IMR-90 (cell line): ENCODE results near the gene G3BP2. TPM values are rescaled to one million over a fixed set of nuclear protein-coding genes. Genes with fewer than 3 reads are reported as not detected.

ENCODE experiments used
- ATAC-seq: fragments of 200-7000 bp; cut with Tn5 transposase; 2 replicates; pipeline ENCODE4 v1.9.1; 2020; ENCODE audit warnings: low read depth, mild to moderate bottlenecking, moderate library complexity
- BruUV-seq: library from RNA; stranded (reverse); fragments of 400-500 nt; replicated peaks from 2 replicates; lab custom pipeline; 2021; lab: Mats Ljungman, UMichigan
- CTCF ChIA-PET: fragments of 300-600 bp; formaldehyde crosslinking; extraction: SDS; loops from one replicate; lab custom pipeline; 2021; ENCODE audit warnings: antibody characterized with exemption; lab: Yijun Ruan, JAX
- POLR2A ChIA-PET: fragments of 300-600 bp; sonication (Branson Sonifier 250); formaldehyde crosslinking; loops from one replicate; lab custom pipeline; 2022; ENCODE audit warnings: antibody characterized with exemption; ENCODE audit not compliant: unreplicated experiment; lab: Charles Lee
- DNase-seq: peaks from one replicate; pipeline ENCODE4 v3.0.0; 2013
- H2AFZ ChIP-seq: replicated peaks from 2 replicates; pipeline ENCODE3; 2013; ENCODE audit warnings: low read length, mild to moderate bottlenecking; ENCODE audit not compliant: poor library complexity
- H2AK5ac ChIP-seq: 2 replicates; pipeline ENCODE4 v1.6.1; 2013; ENCODE audit warnings: low read depth, low read length, inconsistent platforms
- H2AK9ac ChIP-seq: replicated peaks from 2 replicates; pipeline ENCODE3; 2013; ENCODE audit warnings: mild to moderate bottlenecking, low read depth, low read length, moderate library complexity; ENCODE audit not compliant: poor library complexity
- H2BK120ac ChIP-seq: 2 replicates; pipeline ENCODE4 v1.6.1; 2013; ENCODE audit warnings: low read depth, low read length, inconsistent platforms
- H2BK15ac ChIP-seq: 3 replicates; pipeline ENCODE4 v1.6.1; 2013; ENCODE audit warnings: low read depth, low read length, inconsistent platforms
- H2BK20ac ChIP-seq: 2 replicates; pipeline ENCODE4 v1.6.1; 2013; ENCODE audit warnings: low read depth, mild to moderate bottlenecking, inconsistent platforms, low read length, moderate library complexity
- H2BK5ac ChIP-seq: 2 replicates; pipeline ENCODE4 v1.6.1; 2013; ENCODE audit warnings: mild to moderate bottlenecking, low read depth, low read length, inconsistent platforms; ENCODE audit not compliant: poor library complexity, severe bottlenecking
- H3K14ac ChIP-seq: replicated peaks from 2 replicates; pipeline ENCODE4 v1.6.1; 2013; ENCODE audit warnings: low read depth, low read length, inconsistent platforms
- H3K18ac ChIP-seq: 2 replicates; pipeline ENCODE4 v1.6.1; 2013; ENCODE audit warnings: low read depth, low read length, control low read depth
- H3K23ac ChIP-seq: 2 replicates; pipeline ENCODE4 v1.6.1; 2013; ENCODE audit warnings: low read depth, low read length, inconsistent platforms
- H3K27ac ChIP-seq: 2 replicates; pipeline ENCODE4 v1.5.1; 2013; ENCODE audit warnings: mild to moderate bottlenecking, control low read depth, low read length; ENCODE audit not compliant: insufficient read depth
- H3K27me3 ChIP-seq: 2 replicates; pipeline ENCODE4 v1.6.1; 2013; ENCODE audit warnings: low read length; ENCODE audit not compliant: control insufficient read depth, insufficient read depth
- H3K36me3 ChIP-seq: 2 replicates; pipeline ENCODE4 v1.6.1; 2013; ENCODE audit warnings: low read length, mixed read lengths; ENCODE audit not compliant: control insufficient read depth, insufficient read depth
- H3K4ac ChIP-seq: 2 replicates; pipeline ENCODE4 v1.6.1; 2013; ENCODE audit warnings: low read depth, low read length, inconsistent platforms
- H3K4me1 ChIP-seq: 2 replicates; pipeline ENCODE4 v1.6.1; 2013; ENCODE audit warnings: low read length, mixed read lengths; ENCODE audit not compliant: control insufficient read depth, insufficient read depth
- H3K4me2 ChIP-seq: 2 replicates; pipeline ENCODE4 v1.6.1; 2013; ENCODE audit warnings: low read depth, mild to moderate bottlenecking, control low read depth, low read length, moderate library complexity
- H3K4me3 ChIP-seq: 2 replicates; pipeline ENCODE4 v1.5.1; 2013; ENCODE audit warnings: low read depth, mild to moderate bottlenecking, control low read depth, low read length, moderate library complexity; ENCODE audit not compliant: insufficient read depth
- H3K56ac ChIP-seq: 2 replicates; pipeline ENCODE4 v1.6.1; 2013; ENCODE audit warnings: low read length, inconsistent platforms; ENCODE audit not compliant: insufficient read depth; ENCODE audit errors: extremely low read depth
- H3K79me1 ChIP-seq, 2 experiments: 2 replicates each; pipeline ENCODE4 v1.6.1; 2013; ENCODE audit warnings: low read length in 2 of 2, inconsistent platforms in 1 of 2, low read depth in 1 of 2
- H3K9ac ChIP-seq: 2 replicates; pipeline ENCODE4 v1.6.1; 2013; ENCODE audit warnings: low read depth, low read length, control low read depth
- H3K9me1 ChIP-seq: 2 replicates; pipeline ENCODE4 v1.6.1; 2013; ENCODE audit warnings: low read length, inconsistent platforms; ENCODE audit not compliant: insufficient read depth
- H3K9me3 ChIP-seq: 2 replicates; pipeline ENCODE4 v1.6.1; 2013; ENCODE audit warnings: low read length; ENCODE audit not compliant: control insufficient read depth, insufficient read depth
- H4K20me1 ChIP-seq: 2 replicates; pipeline ENCODE4 v1.6.1; 2013; ENCODE audit warnings: low read length, inconsistent platforms; ENCODE audit not compliant: insufficient read depth
- H4K5ac ChIP-seq: 2 replicates; pipeline ENCODE4 v1.6.1; 2013; ENCODE audit warnings: mild to moderate bottlenecking, low read depth, low read length, control low read depth
- H4K8ac ChIP-seq, 2 experiments: 2 replicates each; pipeline ENCODE4 v1.6.1; 2013; ENCODE audit warnings: low read depth in 2 of 2, low read length in 2 of 2, control low read depth in 1 of 2, inconsistent platforms in 1 of 2
- H4K91ac ChIP-seq: 2 replicates; pipeline ENCODE4 v1.6.1; 2013; ENCODE audit warnings: low read depth, low read length, inconsistent platforms; ENCODE audit not compliant: insufficient read depth
- BHLHE40 ChIP-seq: fragments of 150-350 bp; IDR thresholded peaks from 2 replicates; pipeline ENCODE4 v1.6.1; 2016; ENCODE audit warnings: mild to moderate bottlenecking, low read depth, low read length
- CEBPB ChIP-seq: IDR thresholded peaks from 2 replicates; pipeline ENCODE4 v1.6.1; 2012; ENCODE audit warnings: low read depth, low read length, improper control_type of control experiment
- CHD1 ChIP-seq: IDR thresholded peaks from 2 replicates; pipeline ENCODE4 v1.6.1; 2012; ENCODE audit warnings: low read depth, low read length, improper control_type of control experiment
- FOS ChIP-seq: fragments of 150-350 bp; IDR thresholded peaks from 2 replicates; pipeline ENCODE4 v1.6.1; 2016; ENCODE audit warnings: low read depth, low read length
- MAFK ChIP-seq: IDR thresholded peaks from 2 replicates; pipeline ENCODE4 v1.6.1; 2012; ENCODE audit warnings: low read depth, low read length, improper control_type of control experiment
- MAZ ChIP-seq: IDR thresholded peaks from 2 replicates; pipeline ENCODE4 v1.6.1; 2012; ENCODE audit warnings: low read depth, mild to moderate bottlenecking, low read length, improper control_type of control experiment, moderate library complexity, borderline replicate concordance
- MXI1 ChIP-seq: IDR thresholded peaks from 2 replicates; pipeline ENCODE4 v1.6.1; 2012; ENCODE audit warnings: low read depth, mild to moderate bottlenecking, low read length, moderate library complexity, borderline replicate concordance
- NFE2L2 ChIP-seq: fragments of 150-350 bp; IDR thresholded peaks from 2 replicates; pipeline ENCODE4 v1.6.1; 2016; ENCODE audit warnings: low read depth, mild to moderate bottlenecking, low read length
- POLR2A ChIP-seq: IDR thresholded peaks from 2 replicates; pipeline ENCODE4 v1.6.1; 2012; ENCODE audit warnings: mild to moderate bottlenecking, low read depth, low read length
- RAD21 ChIP-seq: IDR thresholded peaks from 2 replicates; pipeline ENCODE4 v1.6.1; 2012; ENCODE audit warnings: low read length, improper control_type of control experiment
- RCOR1 ChIP-seq: IDR thresholded peaks from 2 replicates; pipeline ENCODE4 v1.6.1; 2012; ENCODE audit warnings: mild to moderate bottlenecking, low read length, improper control_type of control experiment; ENCODE audit not compliant: insufficient replicate concordance
- RFX5 ChIP-seq: IDR thresholded peaks from 2 replicates; pipeline ENCODE4 v1.8.0; 2012; ENCODE audit warnings: low read depth, mild to moderate bottlenecking, low read length, moderate library complexity
- SMC3 ChIP-seq: fragments of 150-350 bp; IDR thresholded peaks from 2 replicates; pipeline ENCODE4 v1.6.1; 2016; ENCODE audit warnings: low read depth, mild to moderate bottlenecking, antibody characterized with exemption, low read length, moderate library complexity
- USF2 ChIP-seq: fragments of 150-350 bp; IDR thresholded peaks from 2 replicates; pipeline ENCODE4 v1.6.1; 2017; ENCODE audit warnings: mild to moderate bottlenecking, antibody characterized with exemption, low read length, low read depth
- WGBS, 2 experiments: methylation state at CpG; one replicate each; pipeline versions ENCODE4 v1.1.5 to v1.1.7; 2013; ENCODE audit warnings: missing lambda C conversion rate in 2 of 2; ENCODE audit not compliant: insufficient read length in 1 of 2; ENCODE audit errors: extremely low coverage in 2 of 2; 5-methylcytosine and 5-hydroxymethylcytosine counted together
- dilution Hi-C: fragments of 300-500 bp; cut with HindIII; formaldehyde crosslinking; loops from one replicate; pipeline ENCODE4 v1.14.3; 2018; ENCODE audit warnings: low sequenced_read_pairs; ENCODE audit not compliant: unreplicated experiment
- in situ Hi-C: fragments of 300-500 bp; cut with MboI; formaldehyde crosslinking; loops from 3 replicates; pipeline ENCODE4 v1.14.3; 2019; ENCODE audit warnings: low sequenced_read_pairs, inconsistent platforms, mixed read lengths
- intact Hi-C: fragments of 100-400 bp; cut with micrococcal nuclease; formaldehyde crosslinking; loops from 2 replicates; pipeline ENCODE4 v1.10.0; 2022
- polyA plus RNA-seq, 3 experiments: library from polyadenylated mRNA; depleted of rRNA; stranded (reverse); fragments of >200 nt; gene quantifications; 2 replicates each; pipeline ENCODE4 v1.2.3, GENCODE V29; 2012; ENCODE audit warnings: low replicate concordance in 1 of 3
- total RNA-seq: library from RNA; depleted of rRNA; stranded (reverse); fragments of >200 nt; gene quantifications from 2 replicates; pipeline ENCODE4 v1.2.3, GENCODE V29; 2012
- TF ChIP-seq, protein P1 (sequence below): conservative IDR thresholded peaks from 2 replicates; pipeline ENCODE4 v1.5.1; 2012; ENCODE audit warnings: mild to moderate bottlenecking, low read depth, low read length, improper control_type of control experiment
- TF ChIP-seq, protein P2 (sequence below): fragments of 150-350 bp; IDR thresholded peaks from 2 replicates; pipeline ENCODE4 v1.6.1; 2016; ENCODE audit warnings: low read depth, mild to moderate bottlenecking, low read length, moderate library complexity, borderline replicate concordance

Gene G3BP2
- total and polyA plus RNA-seq, 2 of the 4 experiments (the other 2 are of a cell fraction) = 80.5 to 183 TPM

DNA sequence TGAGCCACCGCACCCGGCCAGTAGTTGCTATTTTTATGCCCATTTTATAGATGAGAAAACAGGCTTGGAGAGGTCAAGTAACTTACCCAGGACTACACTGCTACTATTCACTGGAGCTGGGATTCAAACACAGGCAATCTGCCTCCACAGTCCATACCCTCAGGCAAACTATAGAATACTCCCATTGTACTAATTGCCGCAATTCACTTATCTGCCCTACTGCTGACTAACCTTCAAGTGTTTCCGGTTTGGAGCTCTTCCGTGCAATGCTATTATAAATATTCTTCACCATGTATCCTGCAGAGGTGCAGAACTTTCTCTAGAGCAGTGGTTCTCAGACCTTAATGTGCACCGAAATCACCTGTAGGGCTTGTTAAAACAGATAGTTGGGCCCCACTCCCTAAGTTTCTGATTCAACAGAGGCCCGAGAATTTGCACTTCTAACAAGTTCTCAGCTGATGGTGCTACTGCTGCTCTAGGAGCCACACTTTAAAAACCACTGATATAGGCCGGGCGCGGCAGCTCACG, 1.9 kb upstream of the G3BP2 start:
- ChIA-PET CTCF (no interaction called here), POLR2A (no interaction called here)
- dilution Hi-C loops (no loop called here), intact Hi-C loops (no loop called here), in situ Hi-C loops (loop anchor here (5.0 kb wide), 1 partner anchor 37 kb away; no protein-coding TSS in a partner anchor)
- peaks cover 4% of the 10 kb centered on the region for H3K4me1 ChIP-seq
- H4K20me1 ChIP-seq = peaks cover 24% of the 10 kb centered on the region; the same call in 1 of the 2 replicates
- no peak overlapping the region for H2AFZ ChIP-seq
- H2BK15ac ChIP-seq = no peak overlapping the region
- no peak overlapping the region for H3K27ac ChIP-seq
- no peak overlapping the region for H4K5ac ChIP-seq
- no peaks in the 10 kb centered on the region for H3K36me3 ChIP-seq
- no peak overlapping the region for H3K18ac ChIP-seq
- no peak overlapping the region for H4K8ac ChIP-seq
- BruUV-seq = no TSS peak
- H3K79me1 ChIP-seq = peaks cover 5 to 31% of the 10 kb centered on the region in 2 experiments; a peak in 3 of 4 replicates
- H2BK120ac ChIP-seq = no peak overlapping the region
- no peaks in the 10 kb centered on the region for H3K9me3 ChIP-seq
- DNase-seq = no peak
- no peaks in the 10 kb centered on the region for H3K27me3 ChIP-seq
- ATAC-seq = no peak
- H3K4ac ChIP-seq = no peak overlapping the region
- no peak overlapping the region for H3K4me3 ChIP-seq
- H3K9me1 ChIP-seq = no peaks in the 10 kb centered on the region; the same call in 1 of the 2 replicates
- H2BK5ac ChIP-seq = no peak overlapping the region
- H3K14ac ChIP-seq = no peak overlapping the region
- H4K91ac ChIP-seq = no peak overlapping the region
- no peak overlapping the region for H3K9ac ChIP-seq
- no peak overlapping the region for H2AK5ac ChIP-seq
- 100% methylated on average over 2 of the region's 11 CpGs; no CpG with 5 or more reads in 1 of the 2 experiments for WGBS, 2 experiments
- TF ChIP-seq RCOR1 = no peak
- TF ChIP-seq, protein P1, sequence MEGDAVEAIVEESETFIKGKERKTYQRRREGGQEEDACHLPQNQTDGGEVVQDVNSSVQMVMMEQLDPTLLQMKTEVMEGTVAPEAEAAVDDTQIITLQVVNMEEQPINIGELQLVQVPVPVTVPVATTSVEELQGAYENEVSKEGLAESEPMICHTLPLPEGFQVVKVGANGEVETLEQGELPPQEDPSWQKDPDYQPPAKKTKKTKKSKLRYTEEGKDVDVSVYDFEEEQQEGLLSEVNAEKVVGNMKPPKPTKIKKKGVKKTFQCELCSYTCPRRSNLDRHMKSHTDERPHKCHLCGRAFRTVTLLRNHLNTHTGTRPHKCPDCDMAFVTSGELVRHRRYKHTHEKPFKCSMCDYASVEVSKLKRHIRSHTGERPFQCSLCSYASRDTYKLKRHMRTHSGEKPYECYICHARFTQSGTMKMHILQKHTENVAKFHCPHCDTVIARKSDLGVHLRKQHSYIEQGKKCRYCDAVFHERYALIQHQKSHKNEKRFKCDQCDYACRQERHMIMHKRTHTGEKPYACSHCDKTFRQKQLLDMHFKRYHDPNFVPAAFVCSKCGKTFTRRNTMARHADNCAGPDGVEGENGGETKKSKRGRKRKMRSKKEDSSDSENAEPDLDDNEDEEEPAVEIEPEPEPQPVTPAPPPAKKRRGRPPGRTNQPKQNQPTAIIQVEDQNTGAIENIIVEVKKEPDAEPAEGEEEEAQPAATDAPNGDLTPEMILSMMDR = no peak
- no peak for TF ChIP-seq FOS
- TF ChIP-seq USF2 = no peak
- no peak for TF ChIP-seq SMC3
- no peak for TF ChIP-seq MXI1
- no peak for TF ChIP-seq CEBPB
- no peak for TF ChIP-seq CHD1
- TF ChIP-seq RAD21 = no peak
- no peak for TF ChIP-seq BHLHE40
- TF ChIP-seq NFE2L2 = no peak
- TF ChIP-seq, protein P2, sequence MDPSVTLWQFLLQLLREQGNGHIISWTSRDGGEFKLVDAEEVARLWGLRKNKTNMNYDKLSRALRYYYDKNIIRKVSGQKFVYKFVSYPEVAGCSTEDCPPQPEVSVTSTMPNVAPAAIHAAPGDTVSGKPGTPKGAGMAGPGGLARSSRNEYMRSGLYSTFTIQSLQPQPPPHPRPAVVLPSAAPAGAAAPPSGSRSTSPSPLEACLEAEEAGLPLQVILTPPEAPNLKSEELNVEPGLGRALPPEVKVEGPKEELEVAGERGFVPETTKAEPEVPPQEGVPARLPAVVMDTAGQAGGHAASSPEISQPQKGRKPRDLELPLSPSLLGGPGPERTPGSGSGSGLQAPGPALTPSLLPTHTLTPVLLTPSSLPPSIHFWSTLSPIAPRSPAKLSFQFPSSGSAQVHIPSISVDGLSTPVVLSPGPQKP = no peak
- TF ChIP-seq RFX5 = no peak
- no peak for TF ChIP-seq POLR2A
- TF ChIP-seq MAZ = no peak
- no peak for TF ChIP-seq MAFK
- no peak overlapping the region for H2AK9ac ChIP-seq
- no peak overlapping the region for H3K23ac ChIP-seq
- no peak overlapping the region for H2BK20ac ChIP-seq
- no peak overlapping the region for H3K4me2 ChIP-seq
- H3K56ac ChIP-seq = no peak overlapping the region
